NCI-H1105 (cell line): ENCODE measurements around the gene FUT6.
"Not testable (repeated sequence)": the region's sequence is repeated elsewhere in the genome, so short reads cannot be mapped to it uniquely, and the experiment has no call there.

Experiments used
- DNase-seq: peaks from one replicate; lab custom pipeline; 2025; lab: John Stamatoyannopoulos, UW

Gene FUT6

DNA sequence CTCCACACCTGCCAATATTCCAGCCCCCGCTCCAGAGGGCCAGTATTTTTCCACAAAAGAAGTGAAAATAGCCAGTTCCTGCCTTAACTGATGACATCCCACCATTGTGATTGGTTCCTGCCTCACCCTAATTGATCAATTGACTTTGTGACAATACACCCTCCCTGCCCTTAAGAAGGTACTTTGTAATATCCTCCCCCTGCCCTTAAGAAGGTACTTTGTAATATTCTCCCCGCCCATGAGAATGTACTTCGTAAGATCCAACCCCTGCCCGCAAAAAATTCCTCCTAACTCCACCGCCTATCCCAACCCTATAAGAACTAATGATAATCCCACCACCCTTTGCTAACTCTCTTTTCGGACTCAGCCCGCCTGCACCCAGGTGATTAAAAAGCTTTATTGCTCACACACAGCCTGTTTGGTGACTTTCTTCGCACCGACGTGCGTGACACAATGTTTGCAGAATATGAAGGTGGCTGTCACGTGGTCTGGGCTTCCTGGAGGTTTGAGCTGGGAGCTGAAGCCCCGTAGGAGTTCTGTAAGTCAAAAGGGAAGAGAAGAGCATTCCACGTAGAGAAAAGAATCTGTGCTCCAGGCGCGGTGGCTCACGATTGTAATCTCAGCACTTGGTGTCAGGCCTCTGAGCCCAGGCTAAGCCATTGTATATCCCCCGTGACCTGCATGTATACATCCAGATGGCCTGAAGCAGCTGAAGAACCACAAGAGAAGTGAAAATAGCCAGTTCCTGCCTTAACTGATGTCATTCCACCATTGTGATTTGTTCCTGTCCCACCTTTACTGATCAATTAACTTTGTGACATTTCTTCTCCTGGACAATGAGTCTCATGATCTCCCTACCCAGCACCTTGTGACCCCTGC lies 17.9 kb upstream of the FUT6 start:
- no peak for DNase-seq

DNA sequence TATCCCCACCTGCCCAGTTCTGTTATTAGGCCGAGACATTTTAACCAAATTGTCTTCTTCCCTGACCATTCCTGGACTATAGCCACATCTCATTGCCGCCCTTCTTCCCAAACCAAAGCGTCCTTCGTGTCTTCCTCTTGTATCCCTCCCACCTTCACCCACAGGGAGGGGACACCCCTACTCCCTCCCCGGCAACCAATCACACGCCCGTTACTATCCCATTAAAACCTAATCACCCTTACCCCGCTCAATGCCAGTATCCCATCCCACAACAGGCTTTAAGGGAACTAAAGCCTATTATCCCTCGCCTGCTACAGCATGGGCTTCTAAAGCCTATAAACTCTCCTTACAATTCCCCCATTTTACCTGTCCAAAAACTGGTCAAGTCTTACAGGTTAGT lies 15.6 kb upstream of the FUT6 start:
- DNase-seq, result not testable (repeated sequence)

DNA sequence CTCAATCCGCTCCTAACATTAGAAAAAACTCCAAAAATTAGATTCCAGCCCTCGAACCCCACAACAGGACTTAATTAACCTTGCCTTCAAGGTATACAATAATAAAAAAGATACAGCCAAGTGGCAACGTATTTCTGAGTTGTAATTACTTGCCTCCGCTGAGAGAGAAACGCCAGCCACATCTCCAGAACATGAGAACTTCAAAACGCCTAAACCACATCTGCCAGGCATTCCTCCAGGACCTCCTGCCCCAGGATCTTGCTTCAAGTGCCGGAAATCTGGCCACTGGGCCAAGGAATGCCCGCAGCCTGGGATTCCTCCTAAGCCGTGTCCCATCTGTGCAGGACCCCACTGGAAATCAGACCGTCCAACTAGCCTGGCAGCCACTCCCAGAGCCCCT lies 14.6 kb upstream of the FUT6 start:
- not testable (repeated sequence) for DNase-seq

DNA sequence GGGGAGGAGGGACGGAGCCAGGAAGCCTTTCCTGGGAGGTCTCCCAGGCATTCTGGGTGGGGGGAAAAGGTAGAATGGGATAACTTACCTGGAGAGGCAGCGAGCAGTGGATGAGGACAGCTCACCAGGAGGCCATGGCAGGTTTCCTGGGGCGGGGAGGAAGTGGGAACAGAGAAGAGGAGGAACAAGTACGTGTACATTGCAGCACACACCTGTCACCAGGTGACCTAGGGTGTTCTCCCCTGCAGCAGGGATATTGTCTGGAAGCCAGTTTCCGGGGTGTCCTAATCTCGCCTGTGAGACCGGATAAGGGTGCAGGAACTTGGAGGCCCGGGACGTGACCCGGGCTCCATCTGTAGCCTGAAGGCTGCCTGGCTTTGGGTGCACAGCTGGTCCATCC lies 11.8 kb upstream of the FUT6 start, which contains the start of gene FUT3:
Gene FUT3, minus strand, starts transcription at position 148 of the 400 bp plus-strand sequence.
- no peak for DNase-seq

DNA sequence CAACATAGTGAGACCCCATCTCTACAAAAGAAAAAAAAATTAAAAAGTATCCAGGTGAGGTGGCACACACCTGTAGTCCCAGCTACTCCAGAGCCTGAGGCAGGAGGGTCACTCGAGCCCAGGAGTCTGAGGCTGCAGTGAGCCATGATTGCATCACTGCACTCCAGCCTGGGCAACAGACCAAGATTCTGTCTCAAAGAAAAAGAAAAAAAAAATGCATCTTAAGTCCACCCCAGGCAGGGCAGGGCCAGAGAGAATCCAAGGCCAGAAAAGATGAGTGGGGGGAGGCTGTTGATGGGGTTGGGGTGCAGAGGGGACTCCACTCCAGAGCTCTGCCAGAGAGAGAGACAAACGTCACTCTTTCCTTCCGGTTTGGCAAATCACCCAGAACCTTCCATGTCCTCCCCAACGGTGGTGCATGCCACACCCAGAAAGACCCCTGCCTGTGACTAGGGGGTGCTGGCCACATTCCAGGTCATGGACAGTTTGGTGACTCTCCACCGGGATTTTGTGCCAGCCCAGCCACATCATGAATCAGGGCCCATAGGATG lies 11.3 kb upstream of the FUT6 start:
- no peak for DNase-seq

DNA sequence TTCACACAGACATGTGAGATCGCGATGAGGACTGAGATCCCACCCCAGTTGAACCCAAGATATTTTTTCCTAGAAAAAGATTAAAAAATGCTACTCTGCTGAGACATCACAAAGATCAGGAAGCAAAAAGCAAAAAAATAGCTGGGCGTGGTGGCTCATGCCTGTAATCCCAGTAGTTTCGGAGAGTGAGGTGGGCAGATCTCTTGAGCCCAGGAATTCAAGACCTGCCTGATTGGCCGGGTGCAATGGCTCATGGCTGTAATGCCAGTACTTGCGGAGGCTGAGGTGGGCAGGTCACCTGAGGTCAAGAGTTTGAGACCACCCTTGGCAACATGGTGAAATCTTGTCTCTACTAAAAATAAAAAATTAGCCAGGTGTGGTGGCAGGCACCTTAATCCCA lies 10.7 kb upstream of the FUT6 start:
- no peak for DNase-seq

DNA sequence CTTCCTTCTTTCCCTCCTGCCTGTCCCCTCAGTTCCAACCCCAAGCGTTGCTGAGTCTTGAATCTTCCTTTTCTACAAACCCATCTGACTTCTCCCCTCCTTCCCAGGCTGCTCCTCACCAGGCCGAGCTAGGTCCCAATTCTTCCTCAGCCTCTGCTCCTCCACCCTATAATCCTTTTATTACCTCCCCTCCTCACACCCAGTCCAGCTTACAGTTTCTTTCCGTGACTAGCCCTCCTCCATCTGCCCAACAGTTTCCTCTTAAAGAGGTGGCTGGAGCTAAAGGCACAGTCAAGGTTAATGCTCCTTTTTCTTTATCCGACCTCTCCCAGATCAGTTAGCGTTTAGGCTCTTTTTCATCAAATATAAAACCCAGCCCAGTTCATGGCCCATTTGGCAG lies 9.1 kb upstream of the FUT6 start:
- DNase-seq, result not testable (repeated sequence)

DNA sequence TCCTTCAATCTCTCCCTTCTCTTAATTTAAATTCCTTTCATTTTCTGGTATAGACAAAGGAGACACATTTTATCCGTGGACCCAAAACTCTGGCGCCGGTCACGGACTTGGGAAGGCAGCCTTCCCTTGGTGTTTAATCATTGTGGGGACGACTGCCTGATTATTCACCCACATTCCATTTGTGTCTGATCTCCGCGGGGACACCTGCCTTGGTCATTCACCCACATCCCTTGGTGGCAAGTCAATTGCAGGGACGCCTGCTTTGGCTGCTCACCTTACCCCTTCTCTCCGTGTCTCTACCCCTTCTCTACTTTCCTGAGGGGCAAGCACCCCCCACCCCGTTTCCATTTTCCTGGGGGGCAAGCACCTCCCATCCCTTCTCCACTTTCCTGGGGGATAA lies 8.3 kb upstream of the FUT6 start:
- not testable (repeated sequence) for DNase-seq

DNA sequence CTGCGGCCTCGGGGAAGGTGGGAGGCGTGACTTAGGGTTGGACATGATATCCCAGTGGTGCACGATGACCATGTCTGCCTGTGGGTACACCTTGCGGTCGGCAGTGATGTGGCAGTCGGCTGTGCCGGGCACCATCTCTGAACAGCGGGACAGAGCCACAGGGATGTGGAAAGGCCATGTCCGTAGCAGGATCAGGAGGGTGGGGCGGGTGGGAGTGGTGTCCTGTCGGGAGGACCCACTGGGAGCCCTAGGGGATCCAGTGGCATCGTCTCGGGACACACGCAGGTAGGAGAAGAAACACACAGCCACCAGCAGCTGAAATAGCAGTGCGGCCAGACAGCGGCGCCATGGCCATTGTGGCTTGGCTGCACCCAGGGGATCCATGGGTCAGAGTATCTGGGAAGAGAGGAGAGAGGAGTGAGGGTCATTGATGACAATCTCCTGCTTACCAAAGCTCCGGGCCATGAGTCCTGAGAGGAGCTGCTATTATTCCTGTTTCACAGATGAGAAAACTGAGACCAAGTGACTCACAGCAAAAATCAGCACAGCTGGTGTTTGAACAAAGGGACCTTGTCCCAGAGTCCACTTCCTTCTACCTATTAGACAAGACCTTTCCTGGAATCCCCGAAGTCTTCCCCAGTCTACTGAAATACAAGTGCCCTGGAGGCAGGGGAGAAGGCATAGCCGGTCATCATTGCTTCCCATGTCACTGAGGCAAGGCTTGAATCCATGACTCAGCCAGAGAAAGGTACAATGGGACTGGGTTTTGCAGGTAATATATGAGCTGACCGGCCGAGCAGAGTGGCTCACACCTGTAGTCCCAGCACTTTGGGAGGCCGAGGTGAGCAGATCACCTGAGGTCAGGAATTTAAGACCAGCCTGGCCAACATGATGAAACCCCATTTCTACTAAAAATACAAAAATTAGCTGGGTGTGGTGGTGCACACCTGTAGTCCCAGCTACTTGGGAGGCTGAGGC lies 5.2 kb upstream of the FUT6 start:
- no peak for DNase-seq

DNA sequence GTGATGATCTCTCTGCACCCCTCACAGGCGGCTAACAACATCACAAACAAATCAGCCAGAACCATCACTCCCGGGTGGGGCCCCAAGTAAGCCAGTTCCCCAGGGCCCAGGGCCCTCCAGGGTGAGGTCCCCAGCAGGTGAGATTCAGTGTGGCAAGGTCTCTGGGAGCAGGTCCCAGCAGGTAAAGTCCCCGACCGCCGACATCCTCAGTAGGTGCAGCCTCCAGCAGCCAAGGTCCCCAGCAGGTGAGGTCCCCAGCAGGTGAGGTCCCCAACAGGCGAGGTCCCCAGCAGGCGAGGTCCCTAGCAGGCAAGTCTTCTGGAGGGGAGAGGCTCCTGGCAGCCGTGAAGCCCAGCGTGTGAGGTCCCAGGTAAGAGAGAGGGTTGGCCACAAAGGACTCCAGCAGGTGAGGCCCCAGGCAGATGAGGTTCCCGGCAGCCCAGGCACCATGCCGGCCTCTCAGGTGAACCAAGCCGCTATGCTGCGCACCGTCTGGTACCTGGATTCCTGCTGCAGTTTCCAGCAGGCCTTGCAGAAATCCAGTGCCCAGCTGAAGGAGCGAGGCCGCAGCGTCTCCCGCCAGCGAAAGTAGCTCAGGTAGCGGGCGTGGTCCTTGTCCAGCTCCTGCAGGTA lies 3.9 kb upstream of the FUT6 start:
- no peak for DNase-seq

DNA sequence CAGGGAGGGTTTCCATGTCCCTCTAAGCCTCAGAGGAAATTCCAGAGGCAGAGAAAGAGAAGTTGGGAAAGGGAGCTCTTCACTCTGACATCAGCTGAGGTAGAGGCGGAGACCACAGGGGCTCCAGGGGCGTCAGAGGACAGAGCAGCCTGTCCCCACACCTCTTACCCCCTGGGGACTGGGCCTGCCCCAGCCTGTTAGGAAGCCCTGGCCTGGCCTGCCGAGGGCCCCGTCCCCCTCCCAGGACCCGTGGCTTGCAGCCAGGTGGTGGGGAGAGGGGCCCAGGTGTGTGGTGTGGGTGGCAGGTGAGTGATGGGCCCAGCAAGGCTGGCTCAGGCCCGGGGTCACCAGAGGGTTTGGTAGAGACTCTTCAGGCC lies 2.2 kb upstream of the FUT6 start:
- not testable (repeated sequence) for DNase-seq

DNA sequence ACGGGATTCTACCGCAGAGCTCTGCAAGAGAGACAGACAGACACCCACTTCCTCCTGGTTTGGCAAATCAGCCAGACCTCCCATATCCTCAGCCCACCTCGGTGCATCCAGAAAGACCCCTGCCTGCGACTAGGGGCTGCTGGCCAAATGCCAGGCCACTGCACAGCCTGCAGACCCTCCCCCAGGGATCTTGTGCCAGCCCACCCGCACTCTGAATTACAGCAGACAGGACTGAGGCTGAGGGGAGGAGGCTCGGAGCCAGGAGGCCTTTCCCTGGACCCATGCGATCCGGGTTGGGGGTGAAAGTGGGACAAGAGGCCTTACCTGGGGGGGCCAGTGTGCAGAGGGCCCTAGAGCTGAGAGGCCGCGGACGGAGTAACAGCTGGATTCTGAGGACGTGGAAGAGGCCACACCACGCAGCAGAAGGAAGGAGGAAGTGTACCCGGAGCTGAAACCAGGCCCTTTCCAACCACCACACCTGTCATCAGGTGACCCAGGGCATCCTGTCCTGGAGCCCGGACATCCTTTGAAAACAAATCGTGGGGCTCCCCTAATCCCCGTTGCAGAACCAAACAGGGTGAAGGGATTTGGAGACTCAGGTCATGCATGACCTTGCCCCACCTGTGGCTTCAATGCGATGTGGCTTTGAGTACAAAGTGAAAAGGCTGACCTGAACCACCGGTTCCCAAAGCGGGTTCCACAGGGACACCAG lies 993 bp downstream of the FUT6 start:
- no peak for DNase-seq

DNA sequence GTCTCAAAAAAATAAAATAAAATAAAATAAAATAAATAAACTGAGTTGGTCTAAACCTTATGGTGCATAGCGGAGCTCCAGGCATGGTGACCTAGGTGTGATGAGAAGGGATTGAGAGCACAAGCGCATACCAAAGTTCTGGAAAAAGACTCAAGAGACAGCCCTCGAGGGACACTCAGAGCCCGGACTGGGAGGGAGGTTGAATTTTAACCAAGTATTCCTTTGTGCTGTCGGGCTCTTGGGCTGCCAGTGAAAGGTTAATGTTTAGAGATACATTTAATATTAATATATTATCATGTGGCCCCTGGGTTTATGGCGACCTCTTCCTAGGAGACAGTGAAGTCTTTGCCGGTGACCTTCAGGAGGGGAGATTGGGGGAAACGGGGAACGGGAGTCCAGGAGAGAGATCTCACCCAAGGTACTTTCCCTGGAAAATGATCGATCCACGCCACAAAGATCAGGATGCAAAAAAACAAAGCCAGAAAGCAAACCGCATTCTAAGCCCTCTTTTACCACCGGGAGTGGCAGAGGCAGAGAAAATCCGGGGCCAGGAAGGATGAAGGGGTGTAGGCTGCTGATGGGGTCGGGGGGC lies 1.6 kb downstream of the FUT6 start:
- no peak for DNase-seq

DNA sequence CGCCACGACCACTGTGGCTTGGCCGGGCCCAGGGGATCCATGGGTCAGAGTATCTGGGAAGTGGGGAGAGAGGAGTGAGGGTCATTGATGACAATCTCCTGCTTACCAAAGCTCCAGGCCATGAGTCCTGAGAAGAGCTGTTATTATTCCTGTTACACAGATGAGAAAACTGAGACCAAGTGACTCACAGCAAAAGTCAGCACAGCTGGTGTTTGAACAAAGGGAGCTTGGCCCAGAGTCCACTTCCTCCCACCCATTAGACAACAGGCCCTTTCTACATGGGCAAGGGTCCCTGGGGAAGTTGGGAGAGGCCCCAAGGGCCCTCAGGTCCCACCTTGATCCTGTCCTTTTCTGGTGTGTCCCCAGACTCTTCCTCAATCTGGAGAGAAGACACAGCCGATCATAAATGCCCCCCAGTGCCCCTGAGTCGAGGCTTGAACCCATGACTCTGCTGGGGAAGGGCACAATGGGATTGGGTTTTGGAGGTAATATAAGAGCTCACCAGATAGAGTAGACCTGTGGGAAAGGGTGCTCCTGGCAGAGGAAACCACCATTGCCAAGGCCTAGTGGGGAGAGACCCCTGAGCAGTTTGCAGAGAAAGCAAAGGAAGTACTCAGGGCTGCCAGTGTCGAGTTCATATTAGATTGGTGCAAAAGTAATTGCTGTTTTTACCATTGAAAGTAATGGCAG lies 6.8 kb downstream of the FUT6 start:
- no peak for DNase-seq

DNA sequence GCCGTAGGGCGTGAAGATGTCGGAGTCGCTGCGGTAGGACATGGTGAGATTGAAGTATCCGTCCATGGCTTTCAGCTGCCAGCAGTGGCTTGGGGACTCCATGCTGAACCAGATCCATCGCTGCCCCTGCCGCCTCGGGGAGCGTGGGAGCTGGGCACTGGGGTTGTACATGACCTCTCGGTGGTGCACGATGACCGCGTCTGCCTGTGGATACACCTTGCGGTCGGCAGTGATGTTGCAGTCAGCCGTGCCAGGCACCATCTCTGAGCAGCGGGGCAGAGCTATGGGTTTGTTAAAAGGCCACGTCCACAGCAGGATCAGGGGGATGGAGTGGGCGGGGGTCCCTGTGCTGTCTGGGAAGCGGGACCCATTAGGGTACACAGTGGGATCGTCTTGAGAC lies 7.4 kb downstream of the FUT6 start:
- DNase-seq, result no peak

DNA sequence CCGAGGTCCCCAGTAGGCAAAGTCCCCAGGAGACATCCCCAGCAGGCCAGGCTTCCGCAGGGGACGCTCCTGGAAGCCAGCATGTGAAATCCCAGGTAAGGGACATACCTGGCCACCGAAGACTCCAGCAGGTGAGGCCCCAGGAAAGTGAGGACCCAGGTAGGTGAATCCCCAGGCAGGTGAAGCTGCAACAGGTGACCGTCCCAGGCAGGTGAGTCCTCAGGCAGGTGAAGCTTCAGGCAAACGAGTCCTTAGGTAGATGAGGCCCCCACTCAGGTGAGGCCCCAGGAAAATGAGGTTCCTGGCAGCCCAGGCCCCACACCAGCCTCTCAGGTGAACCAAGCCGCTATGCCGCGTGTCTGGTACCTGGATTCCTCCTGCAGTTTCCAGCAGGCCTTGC lies 8.3 kb downstream of the FUT6 start:
- no peak for DNase-seq

DNA sequence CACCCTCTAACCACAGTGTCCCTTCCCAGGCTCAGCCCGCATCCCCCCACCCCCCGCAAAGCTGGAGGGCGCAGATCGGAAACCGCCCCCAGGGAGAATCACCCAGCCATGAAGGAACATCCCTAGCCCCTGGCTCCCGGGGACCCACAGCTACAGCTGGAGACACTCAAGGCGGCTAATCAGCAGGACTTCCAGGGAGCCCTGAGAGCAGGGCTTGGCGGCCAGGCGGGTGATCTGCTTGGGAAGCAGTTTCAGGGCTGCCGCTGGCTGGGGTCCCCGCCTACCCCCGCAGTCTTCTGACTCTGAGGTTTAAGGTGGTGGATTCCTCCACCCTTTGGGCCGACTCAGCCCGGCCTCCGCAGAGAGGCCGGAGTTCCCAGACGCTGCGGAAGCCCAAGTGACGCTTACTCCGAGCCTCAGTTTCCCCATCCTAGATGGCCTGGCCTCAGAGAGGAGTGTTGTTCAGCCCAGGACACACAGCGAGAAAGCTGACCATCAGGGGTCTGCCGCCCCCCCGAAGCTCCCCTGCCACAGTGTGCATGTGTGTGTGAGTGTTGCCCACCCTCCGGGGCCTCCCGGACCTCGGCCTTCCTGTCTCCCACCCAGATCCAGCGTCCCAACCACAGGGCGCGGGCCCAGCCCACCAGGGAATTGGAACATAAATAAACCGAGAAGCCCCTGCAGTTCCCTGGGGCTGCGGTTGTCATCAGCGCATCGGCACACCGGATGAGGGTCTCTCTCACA lies 9.8 kb downstream of the FUT6 start:
- DNase-seq, result no peak

DNA sequence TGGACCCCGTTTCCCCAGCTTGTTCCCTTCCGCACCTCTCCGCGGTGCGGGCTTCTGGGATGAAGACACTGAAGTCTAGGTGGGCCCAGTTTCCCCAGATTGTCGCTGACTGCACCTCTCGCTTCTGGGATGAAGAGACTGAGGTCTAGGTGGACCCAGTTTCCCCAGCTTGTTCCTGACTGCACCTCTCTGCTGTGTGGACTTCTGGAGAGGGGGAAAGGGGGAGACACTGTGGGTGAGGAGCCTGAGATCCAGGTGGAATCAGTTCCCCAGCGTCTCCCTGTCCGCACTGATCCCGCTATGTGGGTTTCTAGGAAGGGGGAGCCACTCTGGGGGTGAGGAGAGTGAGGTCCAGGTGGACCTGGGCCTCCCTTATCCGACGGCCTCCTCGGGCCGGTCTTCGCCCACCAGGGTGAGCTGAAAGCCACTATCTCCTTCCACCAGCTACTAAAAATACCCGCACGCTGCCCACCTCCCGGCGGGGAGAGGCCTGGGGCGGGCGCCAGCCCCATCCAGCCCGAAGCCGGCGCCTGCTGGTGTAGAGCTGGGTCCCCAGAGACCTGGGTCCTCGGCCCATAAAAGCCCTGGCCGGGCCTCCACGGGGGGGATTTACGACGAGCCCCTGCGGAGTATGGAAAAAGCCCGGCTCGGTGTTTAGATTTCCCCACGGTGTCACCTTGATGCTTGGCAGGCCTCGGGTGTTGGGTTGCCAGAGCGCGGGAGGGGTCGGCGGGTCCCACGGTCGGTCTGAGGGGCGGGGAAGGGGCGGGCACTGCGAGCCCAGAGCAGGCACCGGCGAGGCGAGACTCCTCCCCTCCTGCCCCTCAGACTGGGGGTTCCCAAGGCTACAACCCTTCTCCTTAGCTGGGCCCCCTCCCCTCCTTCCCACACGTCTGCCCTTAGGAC lies 10.6 kb downstream of the FUT6 start:
- peak; percentile 63 for DNase-seq
